Measurements from ENCODE around the gene TOR1AIP1. TPM values are rescaled to one million over a fixed set of nuclear protein-coding genes. Genes with fewer than 3 reads are reported as not detected.

The TOR1AIP1 gene
- total RNA-seq, 1 experiment from 2014 or later, result 17.3 TPM

DNA sequence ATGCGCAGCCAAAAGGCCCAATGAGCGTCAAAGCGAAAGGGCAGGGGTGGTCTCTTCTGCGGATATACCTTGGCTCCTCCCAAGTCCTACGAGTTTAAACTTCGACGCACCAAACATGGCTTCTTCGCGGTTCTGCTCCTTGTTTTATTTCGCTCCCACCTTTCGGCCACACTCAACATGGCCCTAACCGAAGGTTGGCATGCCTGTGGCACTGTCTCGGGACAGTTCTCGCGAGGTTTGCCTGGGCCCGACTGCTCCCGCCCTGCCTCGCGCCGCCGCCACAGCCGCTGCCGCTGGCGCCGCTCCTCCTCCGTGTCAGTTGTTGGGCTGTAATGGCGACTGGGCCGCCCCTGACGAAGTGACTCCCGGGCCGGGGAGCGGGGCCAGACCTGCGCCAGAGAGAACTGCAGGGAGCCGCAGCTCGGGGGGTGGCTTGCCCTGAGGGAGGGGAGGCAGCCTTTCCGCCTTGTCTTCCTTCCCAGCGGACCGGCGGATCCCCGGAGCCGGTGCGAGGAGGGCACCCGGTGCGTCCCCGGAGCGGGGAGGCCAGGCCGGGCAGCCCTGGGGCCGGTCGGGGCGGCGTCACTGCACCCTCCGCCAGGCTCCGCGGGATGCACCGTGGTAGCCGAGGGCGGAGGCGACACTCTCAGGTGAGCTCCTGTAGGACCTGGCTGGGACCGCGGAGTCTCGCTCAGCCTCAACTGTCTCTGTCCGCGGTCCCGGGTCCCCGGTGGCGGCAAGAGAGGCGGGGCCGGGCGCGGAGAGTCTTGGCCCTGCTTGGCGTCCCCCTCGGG lies 72.6 kb downstream of the TOR1AIP1 start, which contains the start of gene CEP350 (continued):
- TF ChIP-seq MLX (CRISPR knock-in tag; IDR thresholded peaks at IDR 0.05) (no peak), ZBTB21 (CRISPR knock-in tag; IDR thresholded peaks at IDR 0.05; ENCODE audit: borderline replicate concordance) (no peak), ESRRA (CRISPR knock-in tag; IDR thresholded peaks at IDR 0.05; ENCODE audit: borderline replicate concordance) (peak; percentile 84), JAZF1 (CRISPR knock-in tag; IDR thresholded peaks at IDR 0.05) (no peak), TEAD4 (CRISPR knock-in tag; IDR thresholded peaks at IDR 0.05) (no peak), ZNF396 (CRISPR knock-in tag; IDR thresholded peaks at IDR 0.05; ENCODE audit: borderline replicate concordance) (no peak), HMGA2 (CRISPR knock-in tag; IDR thresholded peaks at IDR 0.05) (no peak), ZNF317 (CRISPR knock-in tag; IDR thresholded peaks at IDR 0.05; ENCODE audit: borderline replicate concordance, low read depth) (no peak), FOXP1 (CRISPR knock-in tag; IDR thresholded peaks at IDR 0.05; ENCODE audit: borderline replicate concordance) (peak; percentile 93), IRF1 (CRISPR knock-in tag; IDR thresholded peaks at IDR 0.05) (no peak), PRDM15 (CRISPR knock-in tag; IDR thresholded peaks at IDR 0.05) (peak; percentile 92), FOXK1 (CRISPR knock-in tag; IDR thresholded peaks at IDR 0.05) (peak; percentile 88; the same call in 1 of the 2 replicates), CREM (CRISPR knock-in tag; IDR thresholded peaks at IDR 0.05) (peak; percentile 65; the same call in 1 of the 2 replicates), OVOL2 (CRISPR knock-in tag; IDR thresholded peaks at IDR 0.05; ENCODE audit: borderline replicate concordance) (no peak)
- TF ChIP-seq, protein P1, sequence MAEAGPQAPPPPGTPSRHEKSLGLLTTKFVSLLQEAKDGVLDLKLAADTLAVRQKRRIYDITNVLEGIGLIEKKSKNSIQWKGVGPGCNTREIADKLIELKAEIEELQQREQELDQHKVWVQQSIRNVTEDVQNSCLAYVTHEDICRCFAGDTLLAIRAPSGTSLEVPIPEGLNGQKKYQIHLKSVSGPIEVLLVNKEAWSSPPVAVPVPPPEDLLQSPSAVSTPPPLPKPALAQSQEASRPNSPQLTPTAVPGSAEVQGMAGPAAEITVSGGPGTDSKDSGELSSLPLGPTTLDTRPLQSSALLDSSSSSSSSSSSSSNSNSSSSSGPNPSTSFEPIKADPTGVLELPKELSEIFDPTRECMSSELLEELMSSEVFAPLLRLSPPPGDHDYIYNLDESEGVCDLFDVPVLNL (CRISPR knock-in tag; IDR thresholded peaks at IDR 0.05; ENCODE audit: borderline replicate concordance, low read depth), result peak; percentile 29; the same call in 1 of the 2 replicates

- ATAC-seq, result no peak
Observed at GRCh38 chr1:179955287-179955680, 73.2 kb downstream of the TOR1AIP1 start.

More at GRCh38 chr1:179955287-179955680, 73.2 kb downstream of the TOR1AIP1 start:
- TF ChIP-seq NFATC4 (CRISPR knock-in tag; IDR thresholded peaks at IDR 0.05) (no peak), ELF4 (CRISPR knock-in tag; IDR thresholded peaks at IDR 0.05; ENCODE audit: low read depth) (no peak), TEAD1 (CRISPR knock-in tag; IDR thresholded peaks at IDR 0.05) (no peak), JUN (CRISPR knock-in tag; IDR thresholded peaks at IDR 0.05) (no peak), FOXK1 (CRISPR knock-in tag; IDR thresholded peaks at IDR 0.05) (no peak), ATF1 (CRISPR knock-in tag; IDR thresholded peaks at IDR 0.05) (0 out of 2 replicates have a peak, but pooled peaks have one; percentile 10)
- Mint-ChIP-seq H3K36me3 (no peaks in the 10 kb centered on the region), H3K9me3 (no peaks in the 10 kb centered on the region), H3K4me3 (peak overlapping the region; percentile 85), H3K4me1 (peaks cover 24% of the 10 kb centered on the region), H3K27me3 (ENCODE audit: low read depth) (no peaks in the 10 kb centered on the region), H3K27ac (peak overlapping the region; percentile 95)
- ChIA-PET POLR2A (interaction anchor here (0.6 to 1.4 kb wide), 2 partner anchors 73 to 115 kb away, joined by 7 to 11 read pairs; partner anchors contain the start of gene TOR1AIP1), CTCF (no interaction called here)
- DNase-seq (ENCODE audit: low spot score), result no peak

Measured in WTC11 (cell line).